ENCODE data around the gene AMPD2. TPM values are rescaled to one million over a fixed set of nuclear protein-coding genes. Genes with fewer than 3 reads are reported as not detected.

Gene AMPD2
- total RNA-seq, 1 donor from 2014 or later: 49.3 TPM

DNA sequence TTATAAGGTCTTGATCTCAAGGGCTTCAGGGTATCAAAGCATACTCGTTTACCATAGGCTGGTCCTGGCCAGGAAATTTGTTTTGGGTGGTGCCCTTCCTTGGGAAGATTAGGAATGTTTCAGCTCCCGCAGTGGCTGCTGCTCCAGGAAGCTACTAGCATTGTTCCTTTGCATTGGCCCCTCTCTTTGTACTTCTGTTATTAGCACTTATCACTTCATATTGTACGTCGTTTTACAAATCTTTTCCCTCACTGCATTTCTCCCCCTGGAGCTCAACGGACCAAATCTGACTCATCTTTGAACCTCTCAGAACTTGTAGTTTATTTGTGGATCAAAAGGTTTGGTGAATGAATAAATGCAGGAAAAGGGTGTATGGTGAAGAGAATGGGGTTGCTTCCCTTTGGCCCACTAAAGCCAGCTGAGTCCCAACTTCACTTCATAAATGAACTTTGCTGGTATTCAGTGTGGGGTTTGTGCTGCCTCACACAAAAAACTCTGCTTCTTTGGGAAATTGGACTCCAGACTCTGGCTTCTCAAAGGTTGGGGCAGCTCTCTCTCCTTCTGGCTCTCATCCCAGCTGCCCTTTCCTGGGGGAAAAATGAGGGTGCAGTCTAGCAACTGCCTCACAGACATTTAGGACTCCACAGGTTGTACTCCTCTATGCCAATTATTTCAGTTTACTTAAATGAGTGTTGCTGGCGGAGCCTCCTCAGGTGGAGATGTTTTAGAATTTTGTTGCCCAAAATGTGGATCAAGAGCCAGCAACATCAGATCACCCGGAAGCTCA, 6.1 kb upstream of the AMPD2 start:
- Mint-ChIP-seq H3K36me3 (ENCODE audit: unreplicated experiment) (no peaks in the 10 kb centered on the region), H3K4me1 (ENCODE audit: low read depth, unreplicated experiment) (no peaks in the 10 kb centered on the region), H3K27ac (ENCODE audit: unreplicated experiment) (no peak overlapping the region), H3K27me3 (ENCODE audit: unreplicated experiment) (peaks cover 3% of the 10 kb centered on the region), H3K9me3 (ENCODE audit: unreplicated experiment) (peaks cover under 1% of the 10 kb centered on the region), H3K4me3 (ENCODE audit: unreplicated experiment) (no peak overlapping the region)
- TF ChIP-seq, protein P1, sequence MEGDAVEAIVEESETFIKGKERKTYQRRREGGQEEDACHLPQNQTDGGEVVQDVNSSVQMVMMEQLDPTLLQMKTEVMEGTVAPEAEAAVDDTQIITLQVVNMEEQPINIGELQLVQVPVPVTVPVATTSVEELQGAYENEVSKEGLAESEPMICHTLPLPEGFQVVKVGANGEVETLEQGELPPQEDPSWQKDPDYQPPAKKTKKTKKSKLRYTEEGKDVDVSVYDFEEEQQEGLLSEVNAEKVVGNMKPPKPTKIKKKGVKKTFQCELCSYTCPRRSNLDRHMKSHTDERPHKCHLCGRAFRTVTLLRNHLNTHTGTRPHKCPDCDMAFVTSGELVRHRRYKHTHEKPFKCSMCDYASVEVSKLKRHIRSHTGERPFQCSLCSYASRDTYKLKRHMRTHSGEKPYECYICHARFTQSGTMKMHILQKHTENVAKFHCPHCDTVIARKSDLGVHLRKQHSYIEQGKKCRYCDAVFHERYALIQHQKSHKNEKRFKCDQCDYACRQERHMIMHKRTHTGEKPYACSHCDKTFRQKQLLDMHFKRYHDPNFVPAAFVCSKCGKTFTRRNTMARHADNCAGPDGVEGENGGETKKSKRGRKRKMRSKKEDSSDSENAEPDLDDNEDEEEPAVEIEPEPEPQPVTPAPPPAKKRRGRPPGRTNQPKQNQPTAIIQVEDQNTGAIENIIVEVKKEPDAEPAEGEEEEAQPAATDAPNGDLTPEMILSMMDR (IDR thresholded peaks at IDR 0.05; ENCODE audit: partially characterized antibody, unreplicated experiment): no peak
- no peak for DNase-seq

- Mint-ChIP-seq H3K27ac (ENCODE audit: unreplicated experiment) (no peak overlapping the region), H3K9me3 (ENCODE audit: unreplicated experiment) (peaks cover 1% of the 10 kb centered on the region), H3K36me3 (ENCODE audit: unreplicated experiment) (no peaks in the 10 kb centered on the region), H3K27me3 (ENCODE audit: unreplicated experiment) (peaks cover 7% of the 10 kb centered on the region), H3K4me3 (ENCODE audit: unreplicated experiment) (no peak overlapping the region), H3K4me1 (ENCODE audit: low read depth, unreplicated experiment) (no peaks in the 10 kb centered on the region)
- TF ChIP-seq, protein P1 (IDR thresholded peaks at IDR 0.05; ENCODE audit: partially characterized antibody, unreplicated experiment): no peak
- DNase-seq: no peak
Measured at GRCh38 chr1:109615879-109616278, 3.8 kb upstream of the AMPD2 start.

- Mint-ChIP-seq H3K9me3 (ENCODE audit: unreplicated experiment) (peaks cover 1% of the 10 kb centered on the region), H3K4me3 (ENCODE audit: unreplicated experiment) (no peak overlapping the region), H3K36me3 (ENCODE audit: unreplicated experiment) (no peaks in the 10 kb centered on the region), H3K27me3 (ENCODE audit: unreplicated experiment) (peaks cover 7% of the 10 kb centered on the region), H3K27ac (ENCODE audit: unreplicated experiment) (no peak overlapping the region), H3K4me1 (ENCODE audit: low read depth, unreplicated experiment) (peaks cover under 1% of the 10 kb centered on the region)
- TF ChIP-seq, protein P1 (IDR thresholded peaks at IDR 0.05; ENCODE audit: partially characterized antibody, unreplicated experiment): no peak
- no peak for DNase-seq
Measured at GRCh38 chr1:109616391-109616790, 3.2 kb upstream of the AMPD2 start.

GRCh38 chr1:109617291-109617801, 2.3 kb upstream of the AMPD2 start:
- Mint-ChIP-seq H3K27ac (ENCODE audit: unreplicated experiment) (no peak overlapping the region), H3K4me3 (ENCODE audit: unreplicated experiment) (no peak overlapping the region), H3K36me3 (ENCODE audit: unreplicated experiment) (no peaks in the 10 kb centered on the region), H3K9me3 (ENCODE audit: unreplicated experiment) (peaks cover 3% of the 10 kb centered on the region), H3K27me3 (ENCODE audit: unreplicated experiment) (peaks cover 7% of the 10 kb centered on the region), H3K4me1 (ENCODE audit: low read depth, unreplicated experiment) (peaks cover 8% of the 10 kb centered on the region)
- TF ChIP-seq, protein P1 (IDR thresholded peaks at IDR 0.05; ENCODE audit: partially characterized antibody, unreplicated experiment): no peak
- DNase-seq: no peak

Data from glutamatergic neuron (in vitro differentiated cells).